HepG2 (cell line): ENCODE results near the gene JAKMIP2. TPM values are rescaled to one million over a fixed set of nuclear protein-coding genes. Genes with fewer than 3 reads are reported as not detected.

Experiments
- ATAC-seq: fragments of 200-7000 bp; cut with Tn5 transposase; 3 replicates; pipeline ENCODE4 v1.9.1; 2020; ENCODE audit warnings: mild to moderate bottlenecking, moderate library complexity
- BruUV-seq: library from RNA; stranded (reverse); fragments of 400-500 nt; replicated peaks from 2 replicates; lab custom pipeline; 2021; lab: Mats Ljungman, UMichigan
- CTCF ChIA-PET: fragments of 300-600 bp; formaldehyde crosslinking; extraction: SDS; loops from one replicate; lab custom pipeline; 2021; ENCODE audit warnings: low total read pairs, inconsistent platforms, low intra/inter-chr PET ratio; lab: Yijun Ruan, JAX
- POLR2A ChIA-PET: fragments of 350-600 bp; sonication (Branson Sonifier 250); formaldehyde crosslinking; loops from one replicate; lab custom pipeline; 2020; ENCODE audit warnings: antibody characterized with exemption, inconsistent platforms; lab: Yijun Ruan, JAX
- DNase-seq: peaks from one replicate; pipeline ENCODE4 v3.0.0-alpha.2; 2015; ENCODE audit warnings: low spot score
- FAIRE-seq: peaks from 3 replicates; lab custom pipeline; 2011; peaks lifted over from hg19 to GRCh38; lab: Jason Lieb, UNC
- H2AFZ ChIP-seq: one replicate; pipeline ENCODE4 v1.6.1; 2011; ENCODE audit warnings: low read length, inconsistent platforms
- H3K27ac ChIP-seq: fragments of 300-600 bp; 3 replicates; pipeline ENCODE4 v1.8.0; 2011; ENCODE audit warnings: mixed run types, mild to moderate bottlenecking, mixed read lengths, low read length, inconsistent platforms; ENCODE audit not compliant: insufficient read depth; ENCODE audit errors: extremely low read length
- H3K27me3 ChIP-seq, 2 experiments: fragments of 200-600 bp in 1 of 2; 2 replicates in 1 of 2; 3 replicates in 1 of 2; pipeline versions ENCODE4 v1.6.0 to v1.8.0; 2011; ENCODE audit warnings: low read length in 2 of 2, mild to moderate bottlenecking in 2 of 2, moderate library complexity in 2 of 2, inconsistent platforms in 1 of 2; ENCODE audit not compliant: insufficient read depth in 2 of 2, control insufficient read depth in 1 of 2
- H3K36me3 ChIP-seq, 2 experiments: fragments of 200-600 bp in 1 of 2; replicated peaks in 1 of 2; 2 replicates in 1 of 2; 3 replicates in 1 of 2; pipeline versions ENCODE4 v1.5.1 to v1.8.0; 2011; ENCODE audit warnings: low read length in 2 of 2, inconsistent platforms in 1 of 2; ENCODE audit not compliant: insufficient read depth in 2 of 2, control insufficient read depth in 1 of 2
- H3K4me1 ChIP-seq: 2 replicates; pipeline ENCODE4 v1.5.1; 2012; ENCODE audit warnings: low read length, inconsistent platforms; ENCODE audit not compliant: insufficient read depth
- H3K4me2 ChIP-seq: 2 replicates; pipeline ENCODE4 v1.6.0; 2011; ENCODE audit warnings: low read depth, low read length, inconsistent platforms
- H3K4me3 ChIP-seq, 3 experiments: fragments of 200-600 bp in 1 of 3; sonication (generic), shearing (Covaris generic) in 1 of 3; replicated peaks in 1 of 3; 2 replicates each; pipeline ENCODE4 v1.5.1; 2011 to 2016; ENCODE audit warnings: low read length in 3 of 3, inconsistent platforms in 2 of 3, low read depth in 2 of 3, mild to moderate bottlenecking in 2 of 3, control low read depth in 1 of 3, mixed read lengths in 1 of 3; ENCODE audit not compliant: insufficient read depth in 1 of 3
- H3K79me2 ChIP-seq: one replicate; pipeline ENCODE4 v1.6.1; 2011; ENCODE audit warnings: low read length, inconsistent platforms; ENCODE audit not compliant: insufficient read depth
- H3K9ac ChIP-seq: 2 replicates; pipeline ENCODE4 v1.6.0; 2011; ENCODE audit warnings: mild to moderate bottlenecking, low read depth, low read length, inconsistent platforms; ENCODE audit not compliant: insufficient read depth
- H3K9me3 ChIP-seq: 2 replicates; pipeline ENCODE4 v1.5.1; 2012; ENCODE audit warnings: mild to moderate bottlenecking, low read length
- H4K20me1 ChIP-seq: 2 replicates; pipeline ENCODE4 v1.6.0; 2011; ENCODE audit warnings: inconsistent platforms, mild to moderate bottlenecking, low read length, moderate library complexity; ENCODE audit not compliant: insufficient read depth
- ARNTL ChIP-seq: sonication (generic); formaldehyde crosslinking; IDR thresholded peaks from 2 replicates; pipeline ENCODE4 v1.4.0; 2020; ENCODE audit warnings: mild to moderate bottlenecking, missing genetic modification reagents
- EED ChIP-seq: sonication (generic); formaldehyde crosslinking; IDR thresholded peaks from 2 replicates; pipeline ENCODE4 v1.5.0; 2020; ENCODE audit warnings: mild to moderate bottlenecking, missing genetic modification reagents
- FLYWCH1 ChIP-seq: sonication (generic); formaldehyde crosslinking; IDR thresholded peaks from 2 replicates; pipeline ENCODE4 v1.8.1; 2023; ENCODE audit warnings: mild to moderate bottlenecking, missing genetic modification reagents
- HOXA9 ChIP-seq: sonication (generic); formaldehyde crosslinking; IDR thresholded peaks from 2 replicates; pipeline ENCODE4 v1.8.1; 2022; ENCODE audit warnings: missing genetic modification reagents, mild to moderate bottlenecking, moderate library complexity, borderline replicate concordance
- RBFOX2 ChIP-seq: fragments of 200-400 bp; formaldehyde crosslinking; IDR thresholded peaks from 2 replicates; pipeline ENCODE4 v1.6.1; 2017; ENCODE audit warnings: low read depth, mild to moderate bottlenecking, low read length
- RCOR2 ChIP-seq: IDR thresholded peaks from 2 replicates; pipeline ENCODE4 v1.6.1; 2016; ENCODE audit warnings: missing biosample characterization, missing genetic modification reagents
- SALL1 ChIP-seq: sonication (generic); formaldehyde crosslinking; IDR thresholded peaks from 2 replicates; pipeline ENCODE4 v1.8.0; 2022; ENCODE audit warnings: mild to moderate bottlenecking, missing genetic modification reagents
- SIN3B ChIP-seq: fragments of 150-350 bp; IDR thresholded peaks from 2 replicates; pipeline ENCODE4 v1.6.1; 2014; ENCODE audit warnings: low read length
- ZBTB7B ChIP-seq: sonication (generic); formaldehyde crosslinking; IDR thresholded peaks from 2 replicates; pipeline ENCODE4 v1.4.0; 2020; ENCODE audit warnings: missing genetic modification reagents
- ZNF260 ChIP-seq: sonication (generic); formaldehyde crosslinking; IDR thresholded peaks from 2 replicates; pipeline ENCODE4 v1.4.0; 2020; ENCODE audit warnings: missing genetic modification reagents, low read depth, mild to moderate bottlenecking, borderline replicate concordance
- ZNF326 ChIP-seq: sonication (generic); formaldehyde crosslinking; IDR thresholded peaks from 2 replicates; pipeline ENCODE4 v1.4.0; 2020; ENCODE audit warnings: missing genetic modification reagents, borderline replicate concordance
- ZNF382 ChIP-seq: sonication (generic); formaldehyde crosslinking; IDR thresholded peaks from 2 replicates; pipeline ENCODE4 v1.5.0; 2020; ENCODE audit warnings: missing genetic modification reagents, mild to moderate bottlenecking, borderline replicate concordance
- ZNF501 ChIP-seq: sonication (generic); formaldehyde crosslinking; IDR thresholded peaks from 2 replicates; pipeline ENCODE4 v1.5.1; 2020; ENCODE audit warnings: mild to moderate bottlenecking, moderate library complexity, missing genetic modification reagents
- ZNF687 ChIP-seq: sonication (generic); formaldehyde crosslinking; IDR thresholded peaks from 2 replicates; pipeline ENCODE4 v1.5.1; 2020; ENCODE audit warnings: mild to moderate bottlenecking, missing genetic modification reagents, moderate library complexity
- ZSCAN21 ChIP-seq: sonication (generic); formaldehyde crosslinking; IDR thresholded peaks from 2 replicates; pipeline ENCODE4 v1.8.0; 2022; ENCODE audit warnings: mild to moderate bottlenecking, missing genetic modification reagents, moderate library complexity, borderline replicate concordance
- WGBS: methylation state at CpG from one replicate; pipeline ENCODE4 v1.1.6; 2017; ENCODE audit warnings: low lambda C conversion rate; 5-methylcytosine and 5-hydroxymethylcytosine counted together
- in situ Hi-C: cut with HindIII; loops from 2 replicates; pipeline ENCODE4 v1.10.0; 2017; ENCODE audit warnings: low pct_unique_long_range_greater_than_20kb; ENCODE audit not compliant: extremely low pct_ligation_motif_present
- intact Hi-C: fragments of 100-400 bp; cut with micrococcal nuclease; formaldehyde crosslinking; loops from one replicate; pipeline ENCODE4 v1.10.0; 2022; ENCODE audit not compliant: unreplicated experiment
- polyA plus RNA-seq, 8 experiments: library from polyadenylated mRNA; depleted of rRNA in 3 of 8; stranded (reverse) in 7 of 8; unstranded in 1 of 8; fragments of >200 nt; fragmentation: Illumina TruSeq in 4 of 8; extraction: Trizol in 4 of 8; gene quantifications; 2 replicates each; pipeline versions ENCODE4 v1.2.1 to v1.2.3, GENCODE V29; 2011 to 2016; ENCODE audit warnings: low read depth in 4 of 8, missing spikeins in 1 of 8, mixed read lengths in 1 of 8; ENCODE audit not compliant: insufficient read depth in 1 of 8
- total RNA-seq, 5 experiments: library from RNA; depleted of rRNA; stranded (reverse); fragments of >200 nt; fragmentation: Illumina TruSeq; extraction: Trizol; gene quantifications; 2 replicates each; pipeline ENCODE4 v1.2.3, GENCODE V29; 2016; ENCODE audit warnings: low read depth in 1 of 5
- TF ChIP-seq, protein P1 (sequence below): IDR thresholded peaks from 2 replicates; pipeline ENCODE4 v1.6.1; 2012; ENCODE audit warnings: low read length, improper control_type of control experiment

JAKMIP2 gene
- total and polyA plus RNA-seq, 2 of the 13 experiments (the other 11 are each of a cell fraction or from before 2014, with no cell fraction given): 0.04 to 2.1 TPM

GRCh38 chr5:147779694-147780093, 2.8 kb downstream of the JAKMIP2 start:
- POLR2A ChIA-PET: no interaction called here
- no peaks in the 10 kb centered on the region for H3K9me3 ChIP-seq
- H4K20me1 ChIP-seq: no peaks in the 10 kb centered on the region

More at GRCh38 chr5:147779694-147780093, 2.8 kb downstream of the JAKMIP2 start:
- FAIRE-seq: no peak
- DNase-seq: no peak
- Histone ChIP-seq H3K79me2 (no peaks in the 10 kb centered on the region), H2AFZ (no peak overlapping the region), H3K4me1 (no peaks in the 10 kb centered on the region), H3K36me3 (no peaks in the 10 kb centered on the region), H3K4me2 (no peak overlapping the region), H3K4me3 (no peak overlapping the region), H3K9ac (no peak overlapping the region), H3K27me3 (no peaks in the 10 kb centered on the region), H3K27ac (no peak overlapping the region)
- TF ChIP-seq RCOR2 (CRISPR knock-in tag): no peak
- no peak for TF ChIP-seq ZNF260 (CRISPR knock-in tag)
- TF ChIP-seq RBFOX2: no peak
- no peak for TF ChIP-seq HOXA9 (CRISPR knock-in tag)
- TF ChIP-seq, protein P1, sequence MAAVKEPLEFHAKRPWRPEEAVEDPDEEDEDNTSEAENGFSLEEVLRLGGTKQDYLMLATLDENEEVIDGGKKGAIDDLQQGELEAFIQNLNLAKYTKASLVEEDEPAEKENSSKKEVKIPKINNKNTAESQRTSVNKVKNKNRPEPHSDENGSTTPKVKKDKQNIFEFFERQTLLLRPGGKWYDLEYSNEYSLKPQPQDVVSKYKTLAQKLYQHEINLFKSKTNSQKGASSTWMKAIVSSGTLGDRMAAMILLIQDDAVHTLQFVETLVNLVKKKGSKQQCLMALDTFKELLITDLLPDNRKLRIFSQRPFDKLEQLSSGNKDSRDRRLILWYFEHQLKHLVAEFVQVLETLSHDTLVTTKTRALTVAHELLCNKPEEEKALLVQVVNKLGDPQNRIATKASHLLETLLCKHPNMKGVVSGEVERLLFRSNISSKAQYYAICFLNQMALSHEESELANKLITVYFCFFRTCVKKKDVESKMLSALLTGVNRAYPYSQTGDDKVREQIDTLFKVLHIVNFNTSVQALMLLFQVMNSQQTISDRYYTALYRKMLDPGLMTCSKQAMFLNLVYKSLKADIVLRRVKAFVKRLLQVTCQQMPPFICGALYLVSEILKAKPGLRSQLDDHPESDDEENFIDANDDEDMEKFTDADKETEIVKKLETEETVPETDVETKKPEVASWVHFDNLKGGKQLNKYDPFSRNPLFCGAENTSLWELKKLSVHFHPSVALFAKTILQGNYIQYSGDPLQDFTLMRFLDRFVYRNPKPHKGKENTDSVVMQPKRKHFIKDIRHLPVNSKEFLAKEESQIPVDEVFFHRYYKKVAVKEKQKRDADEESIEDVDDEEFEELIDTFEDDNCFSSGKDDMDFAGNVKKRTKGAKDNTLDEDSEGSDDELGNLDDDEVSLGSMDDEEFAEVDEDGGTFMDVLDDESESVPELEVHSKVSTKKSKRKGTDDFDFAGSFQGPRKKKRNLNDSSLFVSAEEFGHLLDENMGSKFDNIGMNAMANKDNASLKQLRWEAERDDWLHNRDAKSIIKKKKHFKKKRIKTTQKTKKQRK: no peak
- no peak for TF ChIP-seq ZNF501
- TF ChIP-seq SIN3B: no peak
- TF ChIP-seq SALL1: no peak
- TF ChIP-seq ZNF382 (CRISPR knock-in tag): no peak
- TF ChIP-seq ZBTB7B (CRISPR knock-in tag): no peak
- no peak for TF ChIP-seq EED (CRISPR knock-in tag)
- no peak for TF ChIP-seq ZNF326 (CRISPR knock-in tag)
- no peak for TF ChIP-seq ARNTL (CRISPR knock-in tag)
- TF ChIP-seq FLYWCH1 (CRISPR knock-in tag): no peak
- TF ChIP-seq ZSCAN21 (CRISPR knock-in tag): no peak
- TF ChIP-seq ZNF687 (CRISPR knock-in tag): no peak
- CTCF ChIA-PET: no interaction called here
- in situ Hi-C loops: no loop called here
- no peak for ATAC-seq
- intact Hi-C loops: no loop called here
- BruUV-seq: no TSS peak
- 5% methylated on average over 1 of the region's 1 CpG for WGBS
